HepG2 (cell line): ENCODE measurements around the gene SLC6A8. TPM values are rescaled to one million over a fixed set of nuclear protein-coding genes. Genes with fewer than 3 reads are reported as not detected.
A peak's percentile ranks its signal among the peaks of the same experiment; 100 is the strongest.

Experiments used
- ATAC-seq: fragments of 200-7000 bp; cut with Tn5 transposase; 3 replicates; pipeline ENCODE4 v1.9.1; 2020; ENCODE audit warnings: mild to moderate bottlenecking, moderate library complexity
- BruUV-seq: library from RNA; stranded (reverse); fragments of 400-500 nt; replicated peaks from 2 replicates; lab custom pipeline; 2021; lab: Mats Ljungman, UMichigan
- CTCF ChIA-PET: fragments of 300-600 bp; formaldehyde crosslinking; extraction: SDS; loops from one replicate; lab custom pipeline; 2021; ENCODE audit warnings: low total read pairs, inconsistent platforms, low intra/inter-chr PET ratio; lab: Yijun Ruan, JAX
- POLR2A ChIA-PET: fragments of 350-600 bp; sonication (Branson Sonifier 250); formaldehyde crosslinking; loops from one replicate; lab custom pipeline; 2020; ENCODE audit warnings: antibody characterized with exemption, inconsistent platforms; lab: Yijun Ruan, JAX
- DNase-seq: peaks from one replicate; pipeline ENCODE4 v3.0.0-alpha.2; 2015; ENCODE audit warnings: low spot score
- FAIRE-seq: peaks from 3 replicates; lab custom pipeline; 2011; peaks lifted over from hg19 to GRCh38; lab: Jason Lieb, UNC
- H2AFZ ChIP-seq: one replicate; pipeline ENCODE4 v1.6.1; 2011; ENCODE audit warnings: low read length, inconsistent platforms
- H3K27ac ChIP-seq: fragments of 300-600 bp; 3 replicates; pipeline ENCODE4 v1.8.0; 2011; ENCODE audit warnings: mixed run types, mild to moderate bottlenecking, mixed read lengths, low read length, inconsistent platforms; ENCODE audit not compliant: insufficient read depth; ENCODE audit errors: extremely low read length
- H3K27me3 ChIP-seq, 2 experiments: fragments of 200-600 bp in 1 of 2; 2 replicates in 1 of 2; 3 replicates in 1 of 2; pipeline versions ENCODE4 v1.6.0 to v1.8.0; 2011; ENCODE audit warnings: low read length in 2 of 2, mild to moderate bottlenecking in 2 of 2, moderate library complexity in 2 of 2, inconsistent platforms in 1 of 2; ENCODE audit not compliant: insufficient read depth in 2 of 2, control insufficient read depth in 1 of 2
- H3K36me3 ChIP-seq, 2 experiments: fragments of 200-600 bp in 1 of 2; replicated peaks in 1 of 2; 2 replicates in 1 of 2; 3 replicates in 1 of 2; pipeline versions ENCODE4 v1.5.1 to v1.8.0; 2011; ENCODE audit warnings: low read length in 2 of 2, inconsistent platforms in 1 of 2; ENCODE audit not compliant: insufficient read depth in 2 of 2, control insufficient read depth in 1 of 2
- H3K4me1 ChIP-seq: 2 replicates; pipeline ENCODE4 v1.5.1; 2012; ENCODE audit warnings: low read length, inconsistent platforms; ENCODE audit not compliant: insufficient read depth
- H3K4me2 ChIP-seq: 2 replicates; pipeline ENCODE4 v1.6.0; 2011; ENCODE audit warnings: low read depth, low read length, inconsistent platforms
- H3K4me3 ChIP-seq, 3 experiments: fragments of 200-600 bp in 1 of 3; sonication (generic), shearing (Covaris generic) in 1 of 3; replicated peaks in 1 of 3; 2 replicates each; pipeline ENCODE4 v1.5.1; 2011 to 2016; ENCODE audit warnings: low read length in 3 of 3, inconsistent platforms in 2 of 3, low read depth in 2 of 3, mild to moderate bottlenecking in 2 of 3, control low read depth in 1 of 3, mixed read lengths in 1 of 3; ENCODE audit not compliant: insufficient read depth in 1 of 3
- H3K79me2 ChIP-seq: one replicate; pipeline ENCODE4 v1.6.1; 2011; ENCODE audit warnings: low read length, inconsistent platforms; ENCODE audit not compliant: insufficient read depth
- H3K9ac ChIP-seq: 2 replicates; pipeline ENCODE4 v1.6.0; 2011; ENCODE audit warnings: mild to moderate bottlenecking, low read depth, low read length, inconsistent platforms; ENCODE audit not compliant: insufficient read depth
- H3K9me3 ChIP-seq: 2 replicates; pipeline ENCODE4 v1.5.1; 2012; ENCODE audit warnings: mild to moderate bottlenecking, low read length
- H4K20me1 ChIP-seq: 2 replicates; pipeline ENCODE4 v1.6.0; 2011; ENCODE audit warnings: inconsistent platforms, mild to moderate bottlenecking, low read length, moderate library complexity; ENCODE audit not compliant: insufficient read depth
- HNF1A ChIP-seq, 2 experiments: sonication (generic) in 1 of 2; formaldehyde crosslinking in 1 of 2; IDR thresholded peaks; 2 replicates each; pipeline versions ENCODE4 v1.4.0 to v1.6.1; 2016 to 2020; ENCODE audit warnings: borderline replicate concordance in 1 of 2, low read depth in 1 of 2, mild to moderate bottlenecking in 1 of 2, missing genetic modification reagents in 1 of 2
- IRF1 ChIP-seq: sonication (generic); formaldehyde crosslinking; IDR thresholded peaks from 2 replicates; pipeline ENCODE4 v1.4.0; 2020; ENCODE audit warnings: low read depth, mild to moderate bottlenecking, missing genetic modification reagents
- SIN3A ChIP-seq: IDR thresholded peaks from 2 replicates; pipeline ENCODE4 v1.6.1; 2011; ENCODE audit warnings: low read depth, mild to moderate bottlenecking, control low read depth, low read length, borderline replicate concordance
- TCF7 ChIP-seq: sonication (generic); IDR thresholded peaks from 2 replicates; pipeline ENCODE4 v1.6.1; 2016; ENCODE audit warnings: antibody characterized with exemption, low read depth
- ZNF558 ChIP-seq: sonication (generic); formaldehyde crosslinking; IDR thresholded peaks from 2 replicates; pipeline ENCODE4 v1.9.0; 2022; ENCODE audit warnings: mild to moderate bottlenecking, missing genetic modification reagents, borderline replicate concordance
- ZNF574 ChIP-seq: sonication (generic); formaldehyde crosslinking; IDR thresholded peaks from 2 replicates; pipeline ENCODE4 v1.4.0; 2020; ENCODE audit warnings: missing genetic modification reagents
- ZSCAN22 ChIP-seq: sonication (generic); formaldehyde crosslinking; IDR thresholded peaks from 2 replicates; pipeline ENCODE4 v1.4.0; 2020; ENCODE audit warnings: mild to moderate bottlenecking, missing genetic modification reagents
- WGBS: methylation state at CpG from one replicate; pipeline ENCODE4 v1.1.6; 2017; ENCODE audit warnings: low lambda C conversion rate; 5-methylcytosine and 5-hydroxymethylcytosine counted together
- in situ Hi-C: cut with HindIII; loops from 2 replicates; pipeline ENCODE4 v1.10.0; 2017; ENCODE audit warnings: low pct_unique_long_range_greater_than_20kb; ENCODE audit not compliant: extremely low pct_ligation_motif_present
- intact Hi-C: fragments of 100-400 bp; cut with micrococcal nuclease; formaldehyde crosslinking; loops from one replicate; pipeline ENCODE4 v1.10.0; 2022; ENCODE audit not compliant: unreplicated experiment
- polyA plus RNA-seq, 8 experiments: library from polyadenylated mRNA; depleted of rRNA in 3 of 8; stranded (reverse) in 7 of 8; unstranded in 1 of 8; fragments of >200 nt; fragmentation: Illumina TruSeq in 4 of 8; extraction: Trizol in 4 of 8; gene quantifications; 2 replicates each; pipeline versions ENCODE4 v1.2.1 to v1.2.3, GENCODE V29; 2011 to 2016; ENCODE audit warnings: low read depth in 4 of 8, missing spikeins in 1 of 8, mixed read lengths in 1 of 8; ENCODE audit not compliant: insufficient read depth in 1 of 8
- total RNA-seq, 5 experiments: library from RNA; depleted of rRNA; stranded (reverse); fragments of >200 nt; fragmentation: Illumina TruSeq; extraction: Trizol; gene quantifications; 2 replicates each; pipeline ENCODE4 v1.2.3, GENCODE V29; 2016; ENCODE audit warnings: low read depth in 1 of 5

Gene SLC6A8
- total and polyA plus RNA-seq, 2 of the 13 experiments (the other 11 are each of a cell fraction or from before 2014, with no cell fraction given): 13.9 to 176 TPM

GRCh38 chrX:153719701-153720100 is 32.0 kb downstream of the SLC6A8 start:
- ATAC-seq: no peak
- no peak for TF ChIP-seq IRF1 (CRISPR knock-in tag)
- no peak for TF ChIP-seq ZSCAN22 (CRISPR knock-in tag)
- TF ChIP-seq TCF7: peak; percentile 29; the same call in 1 of the 2 replicates

GRCh38 chrX:153722704-153723350 is 35.1 kb downstream of the SLC6A8 start:
- CTCF ChIA-PET: no interaction called here
- ATAC-seq (no peak), FAIRE-seq (no peak), DNase-seq (no peak)
- Histone ChIP-seq H3K79me2 (peaks cover 51% of the 10 kb centered on the region), H3K4me1 (peaks cover 42% of the 10 kb centered on the region), H3K4me2 (peak overlapping the region; percentile 92), H3K9me3 (no peaks in the 10 kb centered on the region), H3K36me3 (peaks cover 4 to 16% of the 10 kb centered on the region in 2 experiments; a peak in 4 of 5 replicates), H3K27me3 (no peaks in the 10 kb centered on the region), H2AFZ (no peak overlapping the region), H4K20me1 (peaks cover 29% of the 10 kb centered on the region; the same call in 1 of the 2 replicates), H3K27ac (peak overlapping the region; percentile 92), H3K4me3 (peak overlapping the region; percentile 49 to 74 (median 60); a peak in 5 of 6 replicates), H3K9ac (peak overlapping the region; percentile 82)
- WGBS: 40% methylated on average over 5 of the region's 12 CpGs
- no TSS peak for BruUV-seq
- intact Hi-C loops: no loop called here
- in situ Hi-C loops: no loop called here
- POLR2A ChIA-PET: interaction anchor here (1.4 kb wide), 1 partner anchor 14 kb away, joined by 3 read pairs; no protein-coding TSS in a partner anchor
- TF ChIP-seq SIN3A (0 out of 2 replicates have a peak, but pooled peaks have one; percentile 11), HNF1A (IDR thresholded peaks at IDR 0.05; ENCODE audit: low read depth) (no peak), HNF1A (CRISPR knock-in tag; IDR thresholded peaks at IDR 0.05; ENCODE audit: borderline replicate concordance) (0 out of 2 replicates have a peak, but pooled peaks have one; percentile 31), ZNF574 (CRISPR knock-in tag) (no peak), ZNF558 (CRISPR knock-in tag) (no peak)

More at GRCh38 chrX:153719701-153720100, 32.0 kb downstream of the SLC6A8 start:
- Histone ChIP-seq H3K79me2 (peaks cover 31% of the 10 kb centered on the region), H3K36me3 (peaks cover 8 to 32% of the 10 kb centered on the region in 2 experiments; a peak in 4 of 5 replicates), H2AFZ (no peak overlapping the region), H4K20me1 (peaks cover 19% of the 10 kb centered on the region; the same call in 1 of the 2 replicates), H3K4me2 (no peak overlapping the region), H3K27me3 (no peaks in the 10 kb centered on the region), H3K9me3 (no peaks in the 10 kb centered on the region), H3K4me1 (peaks cover 31% of the 10 kb centered on the region), H3K9ac (no peak overlapping the region), H3K4me3 (no peak overlapping the region), H3K27ac (no peak overlapping the region)
- POLR2A ChIA-PET: interaction anchor here (1.9 kb wide), 1 partner anchor 11 kb away, joined by 8 read pairs; no protein-coding TSS in a partner anchor
- intact Hi-C loops: no loop called here
- WGBS: no CpG with 5 or more reads among the region's 2 CpGs
- DNase-seq (no peak), FAIRE-seq (no peak)
- CTCF ChIA-PET: no interaction called here
- in situ Hi-C loops: no loop called here
- BruUV-seq: no TSS peak
